Activated CD4-positive, alpha-beta T cell treated with anti-CD3 and anti-CD28 coated beads, Interleukin-2, amount 10 ng/mL, durations not matched to agents 7 days and 5 days (primary cell): ENCODE measurements around the gene STRIT1. TPM values are rescaled to one million over a fixed set of nuclear protein-coding genes. Genes with fewer than 3 reads are reported as not detected.

Source experiments
- CTCF ChIA-PET: fragments of 350-600 bp; sonication (Branson Sonifier 250); formaldehyde crosslinking; loops from one replicate; lab custom pipeline; 2021; ENCODE audit warnings: antibody characterized with exemption; lab: Charles Lee
- POLR2A ChIA-PET: fragments of 350-600 bp; sonication (Branson Sonifier 250); formaldehyde crosslinking; loops from one replicate; lab custom pipeline; 2021; ENCODE audit warnings: antibody characterized with exemption; lab: Charles Lee
- DNase-seq: peaks from one replicate; pipeline ENCODE4 v3.0.0-alpha.2; 2020
- H3K27ac Mint-ChIP-seq: one replicate; pipeline ENCODE4 v1.8.0; 2021; ENCODE audit warnings: mild to moderate bottlenecking, moderate library complexity, mixed read lengths
- H3K27me3 Mint-ChIP-seq: one replicate; pipeline ENCODE4 v1.8.0; 2021; ENCODE audit warnings: mixed read lengths
- H3K36me3 Mint-ChIP-seq: one replicate; pipeline ENCODE4 v1.8.0; 2021; ENCODE audit warnings: low read depth, mixed read lengths
- H3K4me1 Mint-ChIP-seq: one replicate; pipeline ENCODE4 v1.8.0; 2021; ENCODE audit warnings: mixed read lengths
- H3K4me3 Mint-ChIP-seq: one replicate; pipeline ENCODE4 v1.8.0; 2021; ENCODE audit warnings: mild to moderate bottlenecking, moderate library complexity, mixed read lengths
- H3K9me3 Mint-ChIP-seq: one replicate; pipeline ENCODE4 v1.8.0; 2021; ENCODE audit warnings: mixed read lengths
- total RNA-seq, 2 experiments: library from RNA; stranded (reverse); gene quantifications; one replicate each; pipeline ENCODE4 v1.2.3, GENCODE V29; 2021

Gene STRIT1
- total RNA-seq: not detected

DNA sequence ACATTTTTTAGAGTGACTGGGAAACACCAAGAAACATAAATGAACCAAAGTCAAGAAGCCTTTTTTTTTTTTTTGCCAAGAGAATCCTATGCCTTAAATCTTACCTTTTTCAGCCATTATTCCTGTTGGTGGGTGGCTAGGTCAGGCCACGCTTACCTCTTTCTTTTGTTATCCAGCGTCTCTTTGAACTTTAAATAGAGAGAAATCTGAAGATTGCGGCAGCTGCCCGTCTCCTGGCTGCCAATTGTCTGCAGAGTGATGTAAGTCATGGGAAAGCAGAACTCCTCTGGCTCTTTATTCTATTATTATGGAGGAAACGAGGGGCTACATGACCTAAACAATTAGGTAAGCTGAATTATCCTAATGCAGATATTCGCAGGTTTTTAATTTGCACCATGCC, at the start of gene STRIT1:
STRIT1 (minus strand) TSS at position 168 of the 400 bp plus-strand sequence.
- Mint-ChIP-seq H3K36me3 (no peaks in the 10 kb centered on the region), H3K9me3 (peaks cover 4% of the 10 kb centered on the region), H3K4me1 (no peaks in the 10 kb centered on the region), H3K4me3 (no peak within 1 kb of the TSS), H3K27ac (no peak within 1 kb of the TSS), H3K27me3 (no peaks in the 10 kb centered on the region)
- no peak for DNase-seq
- POLR2A ChIA-PET: no interaction called here
- CTCF ChIA-PET: no interaction called here

DNA sequence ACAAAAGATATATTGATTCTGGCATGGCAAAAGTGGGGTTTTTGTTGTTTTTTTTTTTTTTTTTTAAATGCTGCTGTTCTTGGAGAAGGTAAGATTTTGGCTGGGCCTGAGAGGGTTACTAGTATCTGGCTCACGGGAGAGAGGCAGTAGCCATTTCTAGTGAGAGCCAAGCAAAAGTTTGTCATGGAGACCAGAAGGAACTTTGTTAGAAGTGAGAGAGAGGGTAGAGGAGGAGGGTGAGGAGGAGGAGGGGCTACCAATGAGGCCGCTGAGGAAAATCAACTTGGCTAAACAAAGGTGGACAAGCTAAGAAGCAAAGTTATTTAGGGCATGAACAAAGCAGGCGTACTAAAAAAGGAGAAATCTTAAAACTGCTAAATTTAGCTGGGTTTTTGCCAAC, 48.9 kb upstream of the STRIT1 start:
- Mint-ChIP-seq H3K4me3 (no peak overlapping the region), H3K9me3 (no peaks in the 10 kb centered on the region), H3K4me1 (peaks cover 9% of the 10 kb centered on the region), H3K27me3 (peaks cover 16% of the 10 kb centered on the region), H3K27ac (no peak overlapping the region), H3K36me3 (no peaks in the 10 kb centered on the region)
- no peak for DNase-seq
- ChIA-PET CTCF (no interaction called here), POLR2A (no interaction called here)

DNA sequence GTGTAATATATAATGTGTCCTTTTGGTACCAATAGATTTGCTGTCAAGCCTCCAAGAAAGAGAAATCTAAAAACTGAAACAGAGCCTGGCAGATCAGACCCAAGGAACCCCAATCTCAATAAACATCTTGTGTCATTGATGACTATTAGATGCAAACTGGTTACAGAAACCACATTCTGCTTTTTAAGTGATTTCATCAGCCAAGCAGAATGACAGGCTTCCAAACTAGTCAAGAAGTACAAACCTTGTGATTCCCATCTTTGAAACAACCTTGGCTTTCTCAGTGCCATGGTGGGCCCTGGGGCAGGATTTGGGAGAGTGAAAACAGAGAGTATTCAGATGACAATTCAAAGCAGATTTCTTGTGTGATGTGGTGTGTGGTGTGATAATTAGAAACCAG, 45.6 kb upstream of the STRIT1 start:
- POLR2A ChIA-PET: no interaction called here
- Mint-ChIP-seq H3K4me1 (peaks cover 28% of the 10 kb centered on the region), H3K27ac (no peak overlapping the region), H3K36me3 (no peaks in the 10 kb centered on the region), H3K27me3 (peaks cover 16% of the 10 kb centered on the region), H3K4me3 (no peak overlapping the region), H3K9me3 (no peaks in the 10 kb centered on the region)
- DNase-seq: no peak
- CTCF ChIA-PET: no interaction called here

DNA sequence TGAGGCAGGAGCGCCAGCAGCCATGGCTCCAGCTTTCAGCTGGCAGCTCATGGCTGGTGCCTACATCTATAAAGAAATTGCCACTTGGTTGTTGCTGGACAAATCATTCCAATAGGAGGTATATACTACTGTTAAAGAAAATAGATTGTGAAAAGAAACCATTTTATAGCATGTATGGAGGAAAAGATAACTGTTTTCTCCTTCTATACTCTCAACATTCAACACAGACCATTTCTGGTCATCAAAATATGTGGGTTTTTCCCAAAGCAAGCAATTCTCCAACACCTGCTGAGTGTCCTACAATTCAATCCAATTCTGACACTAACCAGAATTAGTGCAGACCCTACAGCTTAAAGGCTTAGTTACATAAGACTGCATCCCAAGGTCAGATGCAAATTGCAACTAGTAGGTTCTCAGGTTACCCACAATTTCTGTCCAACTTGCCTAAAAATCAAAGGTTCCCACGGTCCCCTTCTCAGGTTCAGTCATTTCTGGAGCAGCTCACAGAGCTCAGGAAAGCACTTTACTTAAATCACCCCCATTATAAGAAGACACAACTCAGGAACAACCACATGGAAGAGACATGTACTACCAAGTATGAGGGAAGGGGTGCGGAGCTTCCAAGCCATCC, 42.4 kb upstream of the STRIT1 start:
- ChIA-PET CTCF (no interaction called here), POLR2A (no interaction called here)
- Mint-ChIP-seq H3K4me3 (no peak overlapping the region), H3K4me1 (peaks cover 28% of the 10 kb centered on the region), H3K27ac (no peak overlapping the region), H3K36me3 (no peaks in the 10 kb centered on the region), H3K9me3 (no peaks in the 10 kb centered on the region), H3K27me3 (peaks cover 7% of the 10 kb centered on the region)
- DNase-seq: no peak

DNA sequence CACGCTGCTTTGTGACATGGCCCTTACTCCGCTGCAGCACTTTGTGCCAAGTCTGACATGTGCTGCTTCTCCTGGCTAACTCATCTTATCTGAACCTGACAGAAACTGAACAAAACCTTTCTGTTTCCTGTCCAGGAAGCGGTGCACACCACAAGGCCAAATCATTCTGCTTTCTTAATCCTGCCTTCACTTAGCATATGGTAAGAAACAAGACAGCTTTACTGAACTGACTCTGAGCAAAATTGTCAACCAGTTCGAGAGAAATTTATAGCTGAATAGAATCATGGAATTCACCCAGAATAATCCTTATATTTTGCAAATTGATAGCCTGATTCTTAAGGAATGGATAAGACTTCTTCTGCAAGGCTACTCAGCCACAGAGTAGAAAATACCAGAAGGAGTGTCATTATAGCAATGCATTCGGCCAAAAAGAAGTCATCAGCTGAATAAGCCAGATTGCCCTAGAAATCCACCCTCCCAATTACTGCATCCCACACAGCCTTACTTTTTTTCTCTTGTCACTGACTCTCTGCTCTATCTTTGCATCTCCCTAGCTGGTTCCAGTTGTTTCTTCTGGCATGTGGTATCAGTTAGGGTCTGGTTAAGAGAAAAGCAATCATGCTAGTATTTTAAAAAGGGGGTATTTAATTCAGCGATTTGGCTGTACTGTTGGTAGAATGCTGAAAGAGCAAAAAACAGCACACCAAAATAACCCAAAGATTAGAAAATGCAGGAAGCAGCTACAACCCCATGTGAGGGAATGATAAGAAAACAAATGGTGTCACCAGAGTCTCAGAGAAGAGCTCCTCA, 41.6 kb upstream of the STRIT1 start:
- Mint-ChIP-seq H3K27me3 (peaks cover 3% of the 10 kb centered on the region), H3K9me3 (no peaks in the 10 kb centered on the region), H3K4me1 (peaks cover 28% of the 10 kb centered on the region), H3K4me3 (no peak overlapping the region), H3K27ac (peak overlapping the region; percentile 71), H3K36me3 (no peaks in the 10 kb centered on the region)
- DNase-seq: peak; percentile 39
- ChIA-PET CTCF (no interaction called here), POLR2A (no interaction called here)

DNA sequence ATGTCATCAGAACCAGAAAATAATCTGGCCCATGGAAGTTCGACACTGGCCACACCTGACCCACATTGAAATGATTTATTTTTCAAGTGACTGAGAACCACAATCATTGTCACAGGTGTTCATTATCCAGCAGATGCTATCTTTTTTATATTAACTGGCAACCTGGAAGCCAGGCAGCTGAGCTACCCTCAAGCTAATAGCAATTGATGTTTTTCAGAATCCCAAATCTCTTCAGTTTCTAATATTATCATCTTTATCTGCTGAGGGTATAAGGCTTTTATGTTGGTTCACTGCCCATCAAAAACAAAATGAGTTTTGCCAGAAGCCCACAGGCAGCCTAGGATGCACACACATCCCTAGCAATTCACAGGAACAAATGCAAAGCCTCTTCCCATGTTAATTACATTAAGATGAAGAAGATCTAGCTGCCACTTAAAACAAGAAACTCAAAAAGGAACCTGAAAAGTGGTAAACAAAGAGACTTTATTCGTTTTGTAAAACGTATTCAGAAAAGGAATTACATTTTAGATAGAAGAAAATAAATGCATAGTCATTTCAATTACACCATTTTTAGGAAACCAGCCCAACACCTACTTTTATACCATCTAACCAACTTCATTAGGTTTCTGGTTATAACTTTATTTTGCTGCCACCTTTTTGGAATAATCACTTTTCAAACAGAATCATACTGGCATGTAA, 40.9 kb upstream of the STRIT1 start:
- H3K27ac Mint-ChIP-seq: peak overlapping the region; percentile 71
- no peaks in the 10 kb centered on the region for H3K36me3 Mint-ChIP-seq
- POLR2A ChIA-PET: no interaction called here
- peaks cover under 1% of the 10 kb centered on the region for H3K27me3 Mint-ChIP-seq
- peaks cover 25% of the 10 kb centered on the region for H3K4me1 Mint-ChIP-seq
- CTCF ChIA-PET: interaction anchor here (0.6 kb wide), 1 partner anchor 26 kb away, joined by 3 read pairs; no protein-coding TSS in a partner anchor
- no peak for DNase-seq
- H3K4me3 Mint-ChIP-seq: no peak overlapping the region
- H3K9me3 Mint-ChIP-seq: no peaks in the 10 kb centered on the region

DNA sequence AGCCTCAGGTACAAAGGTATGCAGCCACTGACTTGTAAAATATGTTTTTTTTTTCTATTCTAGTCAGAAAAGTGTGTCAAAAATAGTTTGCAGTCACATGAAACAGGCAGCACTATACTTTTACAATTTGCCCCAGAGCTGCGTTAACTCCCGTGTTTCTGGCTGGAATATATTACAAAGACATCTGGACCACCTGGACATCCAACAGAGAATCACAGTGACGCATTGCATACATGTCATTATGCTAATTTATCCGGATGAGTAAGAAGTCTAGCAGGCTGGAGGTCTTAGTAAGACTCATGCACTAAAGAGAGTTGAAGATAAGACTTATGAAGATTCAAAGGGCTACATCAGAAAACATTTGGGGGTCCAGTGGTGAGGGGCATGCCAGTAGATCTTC, 39.2 kb upstream of the STRIT1 start:
- H3K27me3 Mint-ChIP-seq: peaks cover 6% of the 10 kb centered on the region
- POLR2A ChIA-PET: interaction anchor here (0.6 kb wide), 1 partner anchor 118 kb away, joined by 3 read pairs; no protein-coding TSS in a partner anchor
- CTCF ChIA-PET: no interaction called here
- H3K9me3 Mint-ChIP-seq: no peaks in the 10 kb centered on the region
- no peak overlapping the region for H3K4me3 Mint-ChIP-seq
- no peak for DNase-seq
- no peaks in the 10 kb centered on the region for H3K36me3 Mint-ChIP-seq
- H3K27ac Mint-ChIP-seq: no peak overlapping the region
- peaks cover 19% of the 10 kb centered on the region for H3K4me1 Mint-ChIP-seq

DNA sequence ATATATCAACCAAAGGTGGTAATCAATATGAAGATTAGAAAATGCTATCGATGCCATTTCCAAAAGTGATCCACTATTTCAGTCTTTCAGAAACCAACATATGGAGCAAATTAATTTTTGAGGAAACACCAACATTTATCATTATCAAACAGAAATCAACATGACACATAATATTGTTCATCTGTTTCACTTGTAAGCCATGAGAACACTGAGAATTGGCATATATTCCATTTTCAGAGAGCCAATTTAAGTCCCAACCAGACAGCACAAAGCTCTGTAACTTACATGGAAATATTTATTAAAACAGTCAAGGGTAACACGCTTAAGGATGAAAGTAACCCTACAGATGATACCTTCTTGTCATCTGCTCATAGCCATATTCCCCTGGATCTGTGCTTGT, 37.6 kb upstream of the STRIT1 start:
- H3K4me3 Mint-ChIP-seq: no peak overlapping the region
- DNase-seq: no peak
- H3K9me3 Mint-ChIP-seq: no peaks in the 10 kb centered on the region
- H3K36me3 Mint-ChIP-seq: no peaks in the 10 kb centered on the region
- H3K27me3 Mint-ChIP-seq: peaks cover 6% of the 10 kb centered on the region
- POLR2A ChIA-PET: no interaction called here
- CTCF ChIA-PET: no interaction called here
- peaks cover 18% of the 10 kb centered on the region for H3K4me1 Mint-ChIP-seq
- H3K27ac Mint-ChIP-seq: no peak overlapping the region

DNA sequence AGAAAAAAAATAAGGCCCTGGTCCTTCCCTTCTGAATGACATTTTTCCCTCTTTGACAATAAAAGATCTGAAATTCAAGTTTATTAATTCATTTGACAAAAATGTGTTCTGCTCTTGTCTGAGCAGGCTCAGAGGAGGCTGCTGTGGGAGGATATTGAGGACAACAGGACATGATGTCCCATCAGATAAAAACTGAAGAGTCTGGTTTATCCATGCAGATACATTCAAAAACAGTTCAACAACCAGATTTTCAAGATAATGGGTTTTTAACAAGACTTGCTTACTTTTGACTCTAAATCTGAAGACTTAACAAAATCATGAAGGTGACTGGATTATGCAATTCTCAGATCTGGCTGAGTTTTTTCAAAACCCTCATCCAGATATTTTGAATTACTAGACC, 36.9 kb upstream of the STRIT1 start:
- Mint-ChIP-seq H3K9me3 (no peaks in the 10 kb centered on the region), H3K4me3 (no peak overlapping the region), H3K27ac (no peak overlapping the region), H3K36me3 (no peaks in the 10 kb centered on the region), H3K27me3 (peaks cover 6% of the 10 kb centered on the region), H3K4me1 (peaks cover 11% of the 10 kb centered on the region)
- ChIA-PET POLR2A (no interaction called here), CTCF (no interaction called here)
- no peak for DNase-seq

DNA sequence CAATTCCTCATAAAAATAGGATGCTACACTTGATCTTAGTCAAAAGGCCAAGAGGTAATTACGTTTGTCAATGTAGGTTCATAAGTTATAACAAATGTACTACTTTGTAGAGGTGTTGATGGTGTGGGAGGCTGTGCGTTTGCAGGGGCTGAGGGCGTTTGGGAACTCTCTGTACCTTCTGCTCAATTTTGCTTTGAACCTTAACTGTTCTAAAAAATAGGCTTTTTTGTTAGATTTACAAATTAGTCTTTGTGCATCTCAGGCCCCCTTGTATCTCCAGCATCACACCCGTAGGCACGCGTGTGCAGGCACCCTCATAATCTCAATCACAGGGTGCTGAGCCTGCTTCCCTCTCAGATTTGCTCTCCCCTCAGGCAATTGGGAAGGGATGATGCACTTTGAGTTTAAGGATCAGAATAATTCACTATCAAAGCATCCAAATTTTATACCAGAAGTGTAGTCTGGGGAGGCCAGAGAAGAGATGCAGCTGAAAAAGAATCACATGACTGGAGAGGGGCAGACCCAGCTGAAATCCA, 36.1 kb upstream of the STRIT1 start:
- CTCF ChIA-PET: no interaction called here
- no peak for DNase-seq
- Mint-ChIP-seq H3K9me3 (no peaks in the 10 kb centered on the region), H3K27me3 (peaks cover 6% of the 10 kb centered on the region), H3K36me3 (no peaks in the 10 kb centered on the region), H3K4me3 (no peak overlapping the region), H3K27ac (no peak overlapping the region), H3K4me1 (peaks cover 3% of the 10 kb centered on the region)
- POLR2A ChIA-PET: no interaction called here

DNA sequence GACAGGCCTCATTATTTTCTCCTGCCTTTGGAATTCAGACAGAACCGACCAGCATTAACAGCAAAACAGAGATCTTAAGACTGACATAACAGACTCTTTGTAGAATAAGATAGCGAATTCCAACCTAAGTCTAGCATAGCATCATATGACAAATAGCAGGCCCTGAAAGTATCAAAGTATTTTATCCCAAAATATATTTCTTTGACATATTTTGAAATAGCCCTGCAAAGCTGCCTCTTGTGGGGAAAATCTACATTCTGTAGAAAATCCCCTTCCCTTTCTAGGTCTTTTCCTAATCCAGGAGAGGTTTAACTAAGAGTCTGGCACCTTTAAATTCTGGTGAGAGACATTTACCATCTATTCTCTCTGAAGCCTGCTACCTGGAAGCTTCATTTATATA, 34.4 kb upstream of the STRIT1 start:
- no peak for DNase-seq
- POLR2A ChIA-PET: no interaction called here
- Mint-ChIP-seq H3K27me3 (peaks cover 6% of the 10 kb centered on the region), H3K4me1 (no peaks in the 10 kb centered on the region), H3K36me3 (no peaks in the 10 kb centered on the region), H3K9me3 (no peaks in the 10 kb centered on the region), H3K27ac (no peak overlapping the region), H3K4me3 (no peak overlapping the region)
- CTCF ChIA-PET: no interaction called here

DNA sequence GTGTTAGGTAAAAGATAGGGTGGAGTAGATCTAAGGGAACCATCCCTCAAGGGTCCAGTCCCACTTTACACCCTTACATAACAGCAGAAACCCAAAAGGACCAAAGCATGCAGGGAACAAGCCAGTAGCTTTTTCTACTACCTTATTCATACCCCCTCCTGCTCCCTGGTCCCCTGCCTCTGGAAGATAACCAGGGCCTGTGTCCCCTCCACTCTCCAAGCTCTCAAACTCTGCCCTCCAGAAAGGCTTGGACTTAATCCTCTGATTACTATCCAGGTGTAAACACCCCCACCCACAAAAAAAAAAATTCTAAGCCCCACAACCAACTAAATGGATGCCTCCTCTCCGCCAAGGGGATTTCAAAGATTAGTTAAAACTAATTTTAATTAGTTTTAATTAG, 33.9 kb upstream of the STRIT1 start:
- Mint-ChIP-seq H3K9me3 (no peaks in the 10 kb centered on the region), H3K27ac (no peak overlapping the region), H3K36me3 (no peaks in the 10 kb centered on the region), H3K4me3 (no peak overlapping the region), H3K4me1 (no peaks in the 10 kb centered on the region), H3K27me3 (peaks cover 6% of the 10 kb centered on the region)
- ChIA-PET CTCF (no interaction called here), POLR2A (no interaction called here)
- DNase-seq: no peak

DNA sequence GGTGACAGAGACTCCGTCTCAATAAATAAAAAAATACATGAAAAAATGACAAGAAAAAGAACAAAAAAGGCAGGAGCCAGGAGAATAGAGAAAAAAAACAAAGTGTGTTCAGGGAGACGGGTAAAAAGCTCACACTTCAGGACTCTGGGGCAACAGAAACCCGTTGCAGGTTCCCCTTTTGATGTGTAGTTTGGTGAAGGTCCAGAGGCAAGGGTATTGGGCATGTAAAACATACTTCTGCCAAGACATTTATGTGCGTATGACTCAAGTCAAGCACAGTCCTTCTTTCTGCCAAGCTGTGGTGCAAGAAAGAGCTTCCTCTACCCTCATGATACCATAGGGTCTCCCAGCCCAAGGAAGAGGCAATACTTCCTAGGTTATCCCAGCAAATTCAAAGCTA, 33.4 kb upstream of the STRIT1 start:
- H3K27ac Mint-ChIP-seq: no peak overlapping the region
- ChIA-PET CTCF (no interaction called here), POLR2A (no interaction called here)
- H3K9me3 Mint-ChIP-seq: no peaks in the 10 kb centered on the region
- H3K4me1 Mint-ChIP-seq: no peaks in the 10 kb centered on the region
- no peak for DNase-seq
- H3K27me3 Mint-ChIP-seq: peaks cover 6% of the 10 kb centered on the region
- H3K36me3 Mint-ChIP-seq: no peaks in the 10 kb centered on the region
- no peak overlapping the region for H3K4me3 Mint-ChIP-seq
